HG02571 (cell line): ENCODE results near the gene GARRE1.
"Not testable (repeated sequence)": the region's sequence is repeated elsewhere in the genome, so short reads cannot be mapped to it uniquely, and the experiment has no call there.

Experiments used
- ATAC-seq: cut with Tn5 transposase; IDR thresholded peaks from one replicate; pipeline ENCODE4 v1.9.1; 2021; ENCODE audit warnings: mild to moderate bottlenecking, moderate library complexity; ENCODE audit not compliant: unreplicated experiment

The GARRE1 gene

GRCh38 chr19:34231439-34231838, 22.9 kb upstream of the GARRE1 start:
- no peak for ATAC-seq

- ATAC-seq, result no peak
Observed at GRCh38 chr19:34232566-34233481, 21.5 kb upstream of the GARRE1 start.

- no peak for ATAC-seq
Observed at GRCh38 chr19:34235425-34235940, 18.9 kb upstream of the GARRE1 start.

- no peak for ATAC-seq
Observed at GRCh38 chr19:34236035-34236987, 18.0 kb upstream of the GARRE1 start.

- ATAC-seq, result no peak
Observed at GRCh38 chr19:34237283-34237682, 17.1 kb upstream of the GARRE1 start.

- no peak for ATAC-seq
Observed at GRCh38 chr19:34237939-34238338, 16.4 kb upstream of the GARRE1 start.

- no peak for ATAC-seq
Observed at GRCh38 chr19:34241513-34242337, 12.6 kb upstream of the GARRE1 start.

GRCh38 chr19:34243138-34243875, 11.0 kb upstream of the GARRE1 start:
- ATAC-seq, result peak; percentile 61

- no peak for ATAC-seq
Observed at GRCh38 chr19:34243876-34244578, 10.3 kb upstream of the GARRE1 start.

- no peak for ATAC-seq
Observed at GRCh38 chr19:34244611-34245299, 9.6 kb upstream of the GARRE1 start.

- no peak for ATAC-seq
Observed at GRCh38 chr19:34246340-34246739, 8.0 kb upstream of the GARRE1 start.

- no peak for ATAC-seq
Observed at GRCh38 chr19:34248941-34249340, 5.4 kb upstream of the GARRE1 start.

GRCh38 chr19:34253167-34253566, 1.2 kb upstream of the GARRE1 start:
- not testable (repeated sequence) for ATAC-seq

- not testable (repeated sequence) for ATAC-seq
Observed at GRCh38 chr19:34253681-34254045, 691 bp upstream of the GARRE1 start.

- ATAC-seq, result peak; percentile 32
Observed at GRCh38 chr19:34254698-34255432, 511 bp downstream of the GARRE1 start.

GRCh38 chr19:34255546-34255945, 1.2 kb downstream of the GARRE1 start:
- no peak for ATAC-seq

GRCh38 chr19:34256835-34257558, 2.6 kb downstream of the GARRE1 start:
- ATAC-seq, result no peak
